Mesenchymal stem cell (in vitro differentiated cells and primary cell): Measurements from ENCODE around the gene CRB1.

Experiments
- DNase-seq: peaks from one replicate; pipeline ENCODE4 v3.0.0-alpha.2; 2013
- H2AFZ ChIP-seq: one replicate; pipeline ENCODE4 v1.6.1; 2013; ENCODE audit warnings: low read depth, mild to moderate bottlenecking, control low read depth, inconsistent platforms, low read length, moderate library complexity
- H2AK5ac ChIP-seq: 2 replicates; pipeline ENCODE4 v1.6.1; 2013; ENCODE audit warnings: low read length, moderate library complexity, mild to moderate bottlenecking, inconsistent platforms; ENCODE audit not compliant: severe bottlenecking
- H2BK120ac ChIP-seq: one replicate; pipeline ENCODE4 v1.6.1; 2013; ENCODE audit warnings: low read depth, mild to moderate bottlenecking, inconsistent platforms, low read length, moderate library complexity
- H2BK12ac ChIP-seq, 2 experiments: one replicate each; pipeline ENCODE4 v1.6.1; 2013; ENCODE audit warnings: inconsistent platforms in 2 of 2, low read length in 2 of 2, mild to moderate bottlenecking in 2 of 2, moderate library complexity in 2 of 2, control low read depth in 1 of 2
- H2BK15ac ChIP-seq: one replicate; pipeline ENCODE4 v1.6.1; 2013; ENCODE audit warnings: mild to moderate bottlenecking, low read depth, inconsistent platforms; ENCODE audit not compliant: poor library complexity, severe bottlenecking
- H2BK5ac ChIP-seq: 2 replicates; pipeline ENCODE4 v1.6.1; 2013; ENCODE audit warnings: low read depth, mild to moderate bottlenecking, low read length, control low read depth, inconsistent platforms; ENCODE audit not compliant: poor library complexity, severe bottlenecking
- H3K14ac ChIP-seq, 2 experiments: one replicate each; pipeline ENCODE4 v1.6.1; 2013; ENCODE audit warnings: inconsistent platforms in 2 of 2, low read length in 2 of 2, control low read depth in 1 of 2, mild to moderate bottlenecking in 1 of 2, moderate library complexity in 1 of 2
- H3K18ac ChIP-seq, 2 experiments: one replicate each; pipeline ENCODE4 v1.6.1; 2013; ENCODE audit warnings: inconsistent platforms in 2 of 2, low read length in 2 of 2, control low read depth in 1 of 2, low read depth in 1 of 2, mild to moderate bottlenecking in 1 of 2
- H3K23ac ChIP-seq, 2 experiments: one replicate each; pipeline ENCODE4 v1.6.1; 2013; ENCODE audit warnings: inconsistent platforms in 2 of 2, low read length in 2 of 2, mild to moderate bottlenecking in 2 of 2, moderate library complexity in 2 of 2, control low read depth in 1 of 2
- H3K27ac ChIP-seq: 2 replicates; pipeline ENCODE4 v1.5.1; 2013; ENCODE audit warnings: mild to moderate bottlenecking, moderate library complexity, low read length, control low read depth, inconsistent platforms; ENCODE audit not compliant: poor library complexity, severe bottlenecking
- H3K27me3 ChIP-seq, 2 experiments: 2 replicates each; pipeline versions ENCODE4 v1.6.1 to v1.7.0; 2013; ENCODE audit warnings: low read length in 2 of 2, mild to moderate bottlenecking in 2 of 2, moderate library complexity in 2 of 2, control low read depth in 1 of 2, inconsistent platforms in 1 of 2; ENCODE audit not compliant: control insufficient read depth in 1 of 2, insufficient read depth in 1 of 2
- H3K36me3 ChIP-seq, 2 experiments: 2 replicates each; pipeline versions ENCODE4 v1.6.1 to v1.7.0; 2013; ENCODE audit warnings: low read length in 2 of 2, control low read depth in 1 of 2, inconsistent platforms in 1 of 2, low read depth in 1 of 2, mild to moderate bottlenecking in 1 of 2; ENCODE audit not compliant: insufficient read depth in 2 of 2, control insufficient read depth in 1 of 2
- H3K4ac ChIP-seq, 2 experiments: one replicate each; pipeline ENCODE4 v1.6.1; 2013; ENCODE audit warnings: inconsistent platforms in 2 of 2, low read length in 2 of 2, mild to moderate bottlenecking in 2 of 2, moderate library complexity in 2 of 2, control low read depth in 1 of 2, low read depth in 1 of 2
- H3K4me1 ChIP-seq: 2 replicates; pipeline ENCODE4 v1.6.1; 2013; ENCODE audit warnings: low read depth, low read length, control low read depth; ENCODE audit not compliant: control insufficient read depth, insufficient read depth
- H3K4me2 ChIP-seq: 2 replicates; pipeline ENCODE4 v1.6.1; 2013; ENCODE audit warnings: low read length, mild to moderate bottlenecking, inconsistent platforms; ENCODE audit not compliant: poor library complexity, severe bottlenecking
- H3K4me3 ChIP-seq, 2 experiments: 2 replicates each; pipeline versions ENCODE4 v1.5.1 to v1.7.0; 2013; ENCODE audit warnings: low read length in 2 of 2, mild to moderate bottlenecking in 2 of 2, control low read depth in 1 of 2, low read depth in 1 of 2; ENCODE audit not compliant: insufficient read depth in 1 of 2
- H3K79me1 ChIP-seq: replicated peaks from 2 replicates; pipeline ENCODE4 v1.6.1; 2013; ENCODE audit warnings: mild to moderate bottlenecking, control low read depth, low read length, inconsistent platforms; ENCODE audit not compliant: poor library complexity, severe bottlenecking
- H3K9ac ChIP-seq: 2 replicates; pipeline ENCODE4 v1.7.0; 2013; ENCODE audit warnings: mild to moderate bottlenecking, low read length, moderate library complexity
- H3K9me3 ChIP-seq: 2 replicates; pipeline ENCODE4 v1.7.0; 2013; ENCODE audit warnings: mild to moderate bottlenecking, low read length; ENCODE audit not compliant: control insufficient read depth
- H4K8ac ChIP-seq: one replicate; pipeline ENCODE4 v1.6.1; 2013; ENCODE audit warnings: inconsistent platforms, mild to moderate bottlenecking, low read length, moderate library complexity
- H4K91ac ChIP-seq: one replicate; pipeline ENCODE4 v1.6.1; 2013; ENCODE audit warnings: mild to moderate bottlenecking, low read length, inconsistent platforms
- WGBS: methylation state at CpG from one replicate; pipeline ENCODE4 v1.1.7; 2013; ENCODE audit warnings: mixed read lengths; 5-methylcytosine and 5-hydroxymethylcytosine counted together

Gene CRB1

GRCh38 chr1:197363855-197364254, 95.8 kb downstream of the CRB1 start:
- Histone ChIP-seq H3K23ac (no peak overlapping the region), H3K4me3 (no peak overlapping the region), H2BK12ac (no peak overlapping the region), H2AFZ (no peak overlapping the region), H4K91ac (no peak overlapping the region), H3K18ac (no peak overlapping the region), H3K4ac (no peak overlapping the region), H3K79me1 (no peaks in the 10 kb centered on the region), H4K8ac (no peak overlapping the region), H2BK5ac (no peak overlapping the region), H2BK120ac (no peak overlapping the region), H3K27ac (no peak overlapping the region), H3K36me3 (no peaks in the 10 kb centered on the region), H2BK15ac (no peak overlapping the region), H3K4me1 (no peaks in the 10 kb centered on the region), H2AK5ac (no peak overlapping the region), H3K9ac (no peak overlapping the region), H3K27me3 (no peaks in the 10 kb centered on the region), H3K14ac (no peak overlapping the region), H3K9me3 (no peaks in the 10 kb centered on the region), H3K4me2 (no peak overlapping the region)
- 94% methylated on average over 14 of the region's 14 CpGs for WGBS
- DNase-seq: no peak

GRCh38 chr1:197366996-197367395, 98.9 kb downstream of the CRB1 start:
- Histone ChIP-seq H2BK5ac (no peak overlapping the region), H4K91ac (no peak overlapping the region), H2BK15ac (no peak overlapping the region), H3K9ac (no peak overlapping the region), H3K4me1 (no peaks in the 10 kb centered on the region), H3K79me1 (no peaks in the 10 kb centered on the region), H3K14ac (no peak overlapping the region), H3K23ac (no peak overlapping the region), H2BK12ac (no peak overlapping the region), H2AK5ac (no peak overlapping the region), H3K9me3 (no peaks in the 10 kb centered on the region), H3K36me3 (no peaks in the 10 kb centered on the region), H3K27ac (no peak overlapping the region), H2AFZ (no peak overlapping the region), H3K4me3 (no peak overlapping the region), H2BK120ac (no peak overlapping the region), H3K27me3 (no peaks in the 10 kb centered on the region), H4K8ac (no peak overlapping the region), H3K4ac (no peak overlapping the region), H3K4me2 (no peak overlapping the region), H3K18ac (no peak overlapping the region)
- WGBS: 94% methylated on average over 2 of the region's 2 CpGs
- DNase-seq: no peak

GRCh38 chr1:197367627-197368026, 99.6 kb downstream of the CRB1 start:
- H3K79me1 ChIP-seq: no peaks in the 10 kb centered on the region
- no peaks in the 10 kb centered on the region for H3K36me3 ChIP-seq
- H3K27me3 ChIP-seq: no peaks in the 10 kb centered on the region
- no peak overlapping the region for H3K9ac ChIP-seq
- no peak overlapping the region for H3K14ac ChIP-seq
- no peaks in the 10 kb centered on the region for H3K9me3 ChIP-seq
- no peaks in the 10 kb centered on the region for H3K4me1 ChIP-seq
- H3K27ac ChIP-seq: no peak overlapping the region
- DNase-seq: no peak
- no peak overlapping the region for H2AFZ ChIP-seq
- no peak overlapping the region for H2BK15ac ChIP-seq
- no peak overlapping the region for H2BK12ac ChIP-seq
- no peak overlapping the region for H4K8ac ChIP-seq
- no peak overlapping the region for H3K23ac ChIP-seq
- WGBS: 94% methylated on average over 7 of the region's 7 CpGs
- no peak overlapping the region for H2AK5ac ChIP-seq
- no peak overlapping the region for H3K18ac ChIP-seq
- no peak overlapping the region for H3K4me2 ChIP-seq
- H4K91ac ChIP-seq: no peak overlapping the region
- no peak overlapping the region for H2BK120ac ChIP-seq
- no peak overlapping the region for H3K4ac ChIP-seq
- no peak overlapping the region for H3K4me3 ChIP-seq
- no peak overlapping the region for H2BK5ac ChIP-seq

GRCh38 chr1:197374428-197374827, 106.4 kb downstream of the CRB1 start:
- H4K8ac ChIP-seq: no peak overlapping the region
- H2AK5ac ChIP-seq: no peak overlapping the region
- DNase-seq: no peak
- no peaks in the 10 kb centered on the region for H3K9me3 ChIP-seq
- peak overlapping the region in 1 of 2 experiments; percentile 8 for H3K14ac ChIP-seq
- H2BK120ac ChIP-seq: no peak overlapping the region
- H3K27ac ChIP-seq: no peak overlapping the region
- no peak overlapping the region for H3K4me2 ChIP-seq
- H3K4ac ChIP-seq: no peak overlapping the region
- H3K36me3 ChIP-seq: no peaks in the 10 kb centered on the region
- H2AFZ ChIP-seq: no peak overlapping the region
- no peaks in the 10 kb centered on the region for H3K79me1 ChIP-seq
- no peak overlapping the region for H2BK15ac ChIP-seq
- WGBS: no CpG with 5 or more reads among the region's 1 CpG
- no peak overlapping the region for H3K4me3 ChIP-seq
- no peak overlapping the region for H4K91ac ChIP-seq
- no peak overlapping the region for H3K9ac ChIP-seq
- H3K18ac ChIP-seq: no peak overlapping the region
- H2BK12ac ChIP-seq: no peak overlapping the region
- no peak overlapping the region for H3K23ac ChIP-seq
- H2BK5ac ChIP-seq: no peak overlapping the region
- H3K4me1 ChIP-seq: no peaks in the 10 kb centered on the region
- no peaks in the 10 kb centered on the region for H3K27me3 ChIP-seq
